Cortex of kidney (tissue), 1 donor: ENCODE measurements around the gene SDS.

Source experiments
- DNase-seq: peaks from one replicate; lab custom pipeline; 2025; lab: John Stamatoyannopoulos, UW

SDS gene

DNA sequence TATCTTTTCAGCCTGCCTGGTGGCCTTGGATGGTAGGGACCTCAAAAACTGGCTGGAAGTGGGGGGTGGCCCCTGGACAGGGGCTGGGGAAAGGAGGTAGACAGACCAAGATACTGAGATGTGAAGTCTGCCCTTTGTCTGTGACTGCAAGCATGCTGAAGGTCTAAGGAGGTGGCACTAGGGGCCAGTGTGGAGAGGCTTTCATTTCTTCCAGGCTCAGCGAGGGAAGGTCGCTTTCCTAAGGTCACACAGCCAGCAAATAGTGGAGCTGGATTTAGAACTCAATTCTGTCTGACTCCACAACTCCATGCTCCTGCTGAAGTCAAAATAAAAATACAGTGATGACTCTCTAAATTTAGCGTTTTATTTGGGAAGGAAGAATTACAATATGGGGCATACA is 56.6 kb downstream of the SDS start:
- no peak for DNase-seq

DNA sequence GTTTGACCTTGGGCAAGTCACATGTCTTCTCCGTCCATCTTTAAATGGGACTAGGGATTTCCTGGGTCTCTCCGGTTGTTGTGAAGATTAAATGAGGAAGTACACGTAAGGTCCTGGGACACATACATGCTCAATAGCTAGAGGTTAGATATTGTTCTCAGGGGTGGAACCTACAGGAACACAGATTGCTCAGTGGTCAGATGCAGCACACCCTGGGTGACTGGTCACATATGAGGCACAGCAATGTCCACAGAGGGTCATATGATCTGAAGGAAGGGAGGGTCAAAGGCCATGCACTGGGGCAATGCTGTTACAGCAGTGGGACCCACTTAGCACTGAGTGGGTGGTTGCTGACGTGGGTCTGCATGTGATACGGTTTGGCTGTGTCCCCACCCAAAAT is 57.3 kb downstream of the SDS start:
- no peak for DNase-seq

DNA sequence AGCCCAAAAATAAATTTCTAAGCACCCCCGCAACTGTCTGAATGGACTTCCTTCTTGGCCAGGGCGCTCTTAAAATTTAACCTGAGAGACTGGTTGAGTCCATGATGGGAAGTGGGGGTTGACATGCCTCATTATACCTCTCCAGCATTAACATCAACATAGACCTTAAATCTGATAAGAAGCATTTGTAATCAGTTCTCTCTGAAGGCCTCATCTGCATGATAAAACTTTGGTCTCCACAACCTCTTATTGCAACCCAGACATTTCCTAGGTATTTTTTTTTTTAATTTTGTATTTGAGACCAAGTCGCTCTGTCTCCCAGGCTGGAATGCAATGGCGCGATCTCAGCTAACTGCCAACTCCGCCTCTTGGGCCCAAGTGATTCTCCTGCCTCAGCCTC is 58.4 kb downstream of the SDS start:
- DNase-seq: no peak
